Transverse colon (tissue), 3 donors: Measurements from ENCODE around the gene RBP5.

Experiments used
- CTCF ChIP-seq, 5 experiments: fragments of 200-600 bp in 3 of 5; fragments of 450-650 bp in 2 of 5; sonication (generic) in 3 of 5; IDR thresholded peaks; 1 replicate in 2 of 5; 2 replicates in 3 of 5; pipeline ENCODE4 v1.5.1; 2016 to 2017; ENCODE audit warnings: antibody characterized with exemption in 5 of 5, inconsistent platforms in 3 of 5, mild to moderate bottlenecking in 2 of 5, moderate library complexity in 1 of 5
- POLR2A ChIP-seq: fragments of 450-650 bp; IDR thresholded peaks from one replicate; pipeline ENCODE4 v1.6.1; 2016; ENCODE audit warnings: antibody characterized with exemption, mild to moderate bottlenecking, moderate library complexity

- TF ChIP-seq POLR2A: no peak
- no peak for TF ChIP-seq CTCF (IDR thresholded peaks at IDR 0.05)
Measured at GRCh38 chr12:7136676-7137075, 8.0 kb upstream of the RBP5 start.
